Caco-2 (cell line): ENCODE data around the gene HEPHL1. TPM values are rescaled to one million over a fixed set of nuclear protein-coding genes. Genes with fewer than 3 reads are reported as not detected.

Experiments
- BruUV-seq: library from RNA; stranded (reverse); fragments of 400-500 nt; replicated peaks from 2 replicates; lab custom pipeline; 2021; lab: Mats Ljungman, UMichigan
- CTCF ChIA-PET: fragments of 300-600 bp; sonication (Branson Sonifier 250); formaldehyde crosslinking; loops from one replicate; lab custom pipeline; 2022; ENCODE audit warnings: antibody characterized with exemption; lab: Charles Lee
- POLR2A ChIA-PET: fragments of 300-600 bp; sonication (Branson Sonifier 250); formaldehyde crosslinking; loops from one replicate; lab custom pipeline; 2022; ENCODE audit warnings: antibody characterized with exemption; lab: Charles Lee
- DNase-seq, 2 experiments: peaks; one replicate each; pipeline versions ENCODE4 v3.0.0 to v3.0.0-alpha.2; 2020 to 2022
- H3K27me3 ChIP-seq: replicated peaks from 2 replicates; pipeline ENCODE4 v1.6.0; 2011; ENCODE audit warnings: low read length; ENCODE audit not compliant: control insufficient read depth, insufficient read depth
- H3K36me3 ChIP-seq: 2 replicates; pipeline ENCODE4 v1.5.1; 2011; ENCODE audit warnings: low read length; ENCODE audit not compliant: control insufficient read depth, insufficient read depth
- H3K4me1 ChIP-seq: fragments of 250-450 bp; sonication (Bioruptor Pico); 2 replicates; pipeline ENCODE4 v1.5.1; 2020; ENCODE audit warnings: mild to moderate bottlenecking
- H3K4me3 ChIP-seq: 2 replicates; pipeline ENCODE4 v1.5.1; 2011; ENCODE audit warnings: low read depth, mild to moderate bottlenecking, control low read depth, low read length
- H3K9me3 ChIP-seq: fragments of 250-450 bp; sonication (Bioruptor Pico); 2 replicates; pipeline ENCODE4 v1.5.1; 2020; ENCODE audit warnings: mild to moderate bottlenecking, moderate library complexity
- H3K27ac Mint-ChIP-seq: one replicate; pipeline ENCODE4 v1.8.0; 2022; ENCODE audit warnings: mixed read lengths; ENCODE audit not compliant: unreplicated experiment
- H3K27me3 Mint-ChIP-seq: one replicate; pipeline ENCODE4 v1.8.0; 2022; ENCODE audit warnings: mixed read lengths; ENCODE audit not compliant: insufficient read depth, unreplicated experiment
- H3K36me3 Mint-ChIP-seq: one replicate; pipeline ENCODE4 v1.8.0; 2022; ENCODE audit warnings: mild to moderate bottlenecking, mixed read lengths; ENCODE audit not compliant: insufficient read depth, unreplicated experiment
- H3K4me1 Mint-ChIP-seq: one replicate; pipeline ENCODE4 v1.8.0; 2022; ENCODE audit warnings: low read depth, mixed read lengths; ENCODE audit not compliant: unreplicated experiment
- H3K4me3 Mint-ChIP-seq: one replicate; pipeline ENCODE4 v1.8.0; 2022; ENCODE audit warnings: mild to moderate bottlenecking, moderate library complexity, mixed read lengths; ENCODE audit not compliant: unreplicated experiment
- H3K9me3 Mint-ChIP-seq: one replicate; pipeline ENCODE4 v1.8.0; 2022; ENCODE audit warnings: mixed read lengths; ENCODE audit not compliant: unreplicated experiment
- intact Hi-C: fragments of 100-400 bp; cut with micrococcal nuclease; formaldehyde crosslinking; loops from one replicate; pipeline ENCODE4 v1.10.0; 2022; ENCODE audit not compliant: unreplicated experiment
- total RNA-seq: library from RNA; stranded (reverse); gene quantifications from 2 replicates; pipeline ENCODE4 v1.2.3, GENCODE V29; 2022
- TF ChIP-seq, protein P1 (sequence below), 2 experiments: fragments of 200-600 bp in 1 of 2; IDR thresholded peaks; 1 replicate in 1 of 2; 2 replicates in 1 of 2; pipeline versions ENCODE4 v1.5.1 to v1.8.0; 2011 to 2022; ENCODE audit warnings: antibody characterized with exemption in 1 of 2, control low read depth in 1 of 2, inconsistent platforms in 1 of 2, low read depth in 1 of 2, low read length in 1 of 2, mild to moderate bottlenecking in 1 of 2, moderate library complexity in 1 of 2; ENCODE audit not compliant: insufficient read depth in 1 of 2, severe bottlenecking in 1 of 2, unreplicated experiment in 1 of 2

The HEPHL1 gene
- total RNA-seq, 1 experiment from 2014 or later = not detected

DNA sequence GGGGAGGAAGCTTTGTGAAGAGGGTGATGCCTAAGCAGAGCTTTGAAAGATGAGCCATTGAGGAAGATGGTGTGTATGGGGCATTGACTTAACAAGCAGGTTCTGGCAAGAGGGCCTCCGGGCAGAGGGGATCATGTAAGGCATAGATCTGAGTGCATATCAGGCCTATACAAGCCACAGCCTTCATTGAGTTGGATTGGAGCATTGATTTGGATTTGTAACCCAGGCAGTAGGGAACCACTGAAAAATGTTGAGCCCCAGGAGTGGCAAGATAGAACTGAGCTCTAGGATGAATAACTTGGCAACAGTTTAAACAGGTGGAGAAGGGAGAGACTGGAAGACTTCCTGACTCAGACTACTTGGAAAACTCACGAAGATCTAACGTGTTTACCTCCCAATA is 128.9 kb downstream of the HEPHL1 start:
- no TSS peak for BruUV-seq
- Mint-ChIP-seq H3K27me3 (no peaks in the 10 kb centered on the region), H3K27ac (no peak overlapping the region), H3K4me3 (no peak overlapping the region), H3K36me3 (no peaks in the 10 kb centered on the region), H3K9me3 (no peaks in the 10 kb centered on the region), H3K4me1 (peaks cover 47% of the 10 kb centered on the region)
- H3K36me3 ChIP-seq = no peaks in the 10 kb centered on the region
- TF ChIP-seq, protein P1, sequence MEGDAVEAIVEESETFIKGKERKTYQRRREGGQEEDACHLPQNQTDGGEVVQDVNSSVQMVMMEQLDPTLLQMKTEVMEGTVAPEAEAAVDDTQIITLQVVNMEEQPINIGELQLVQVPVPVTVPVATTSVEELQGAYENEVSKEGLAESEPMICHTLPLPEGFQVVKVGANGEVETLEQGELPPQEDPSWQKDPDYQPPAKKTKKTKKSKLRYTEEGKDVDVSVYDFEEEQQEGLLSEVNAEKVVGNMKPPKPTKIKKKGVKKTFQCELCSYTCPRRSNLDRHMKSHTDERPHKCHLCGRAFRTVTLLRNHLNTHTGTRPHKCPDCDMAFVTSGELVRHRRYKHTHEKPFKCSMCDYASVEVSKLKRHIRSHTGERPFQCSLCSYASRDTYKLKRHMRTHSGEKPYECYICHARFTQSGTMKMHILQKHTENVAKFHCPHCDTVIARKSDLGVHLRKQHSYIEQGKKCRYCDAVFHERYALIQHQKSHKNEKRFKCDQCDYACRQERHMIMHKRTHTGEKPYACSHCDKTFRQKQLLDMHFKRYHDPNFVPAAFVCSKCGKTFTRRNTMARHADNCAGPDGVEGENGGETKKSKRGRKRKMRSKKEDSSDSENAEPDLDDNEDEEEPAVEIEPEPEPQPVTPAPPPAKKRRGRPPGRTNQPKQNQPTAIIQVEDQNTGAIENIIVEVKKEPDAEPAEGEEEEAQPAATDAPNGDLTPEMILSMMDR (IDR thresholded peaks at IDR 0.05; ENCODE audit: insufficient read depth in 1 of 2, low read depth in 1 of 2, low read length in 1 of 2, severe bottlenecking in 1 of 2, unreplicated experiment in 1 of 2) = no peak
- intact Hi-C loops = no loop called here
- peaks cover 50% of the 10 kb centered on the region for H3K4me1 ChIP-seq
- CTCF ChIA-PET = interaction anchor here (1.2 kb wide), 1 partner anchor 21 kb away, joined by 4 read pairs; no protein-coding TSS in a partner anchor
- H3K27me3 ChIP-seq = no peaks in the 10 kb centered on the region
- POLR2A ChIA-PET = interaction anchor here (1.3 kb wide), 1 partner anchor 21 kb away, joined by 8 read pairs; the partner anchor contains the start of gene PANX1
- DNase-seq = no peak
- H3K4me3 ChIP-seq = no peak overlapping the region
- H3K9me3 ChIP-seq = no peaks in the 10 kb centered on the region

DNA sequence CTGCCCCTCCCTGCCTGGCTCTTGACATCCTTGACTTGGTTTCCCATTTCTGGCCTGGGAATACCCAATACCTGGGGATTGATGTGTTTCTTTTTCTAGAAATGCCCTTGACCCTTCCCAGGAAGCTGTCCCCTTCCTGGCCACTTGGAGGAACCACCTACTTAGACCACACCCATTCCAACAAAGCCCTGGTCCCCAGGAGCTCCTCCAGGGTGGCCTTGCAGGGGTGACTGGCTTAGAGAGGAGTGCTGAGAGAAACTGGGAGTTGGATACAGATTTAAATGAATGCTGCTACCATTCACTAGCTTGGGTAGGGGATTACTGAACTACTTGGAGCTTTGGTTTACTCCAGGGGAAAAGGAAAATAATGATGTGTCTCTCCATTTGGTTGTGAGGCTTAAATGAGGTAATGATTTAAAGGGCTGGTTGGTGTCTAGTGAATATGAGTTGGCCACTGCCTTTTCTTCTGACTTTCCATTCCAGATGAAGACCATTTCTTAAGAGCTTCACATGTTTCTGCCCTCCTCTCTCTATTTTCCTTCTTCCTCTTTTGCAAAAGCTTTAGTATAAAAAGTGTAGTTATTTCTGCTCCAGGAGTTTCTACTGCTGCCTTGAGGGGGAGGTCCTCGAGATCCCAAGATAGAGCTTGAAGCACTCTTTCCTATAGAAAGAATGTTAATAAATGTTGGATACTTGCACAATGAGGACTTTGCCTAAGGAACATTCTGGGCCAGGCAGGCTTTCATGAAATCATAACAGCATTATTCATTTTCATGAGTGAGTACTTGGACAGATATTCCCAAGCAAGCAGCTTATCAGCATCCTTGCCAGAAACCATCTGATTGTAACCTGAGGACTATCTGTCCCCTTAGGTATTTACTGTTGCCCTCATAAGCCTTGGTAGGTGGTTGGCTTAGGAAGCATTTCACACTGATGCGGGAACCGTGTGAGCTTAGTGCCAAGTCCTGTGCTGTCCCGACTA is 129.8 kb downstream of the HEPHL1 start:
- Histone ChIP-seq H3K36me3 (no peaks in the 10 kb centered on the region), H3K4me3 (no peak overlapping the region), H3K4me1 (peaks cover 46% of the 10 kb centered on the region), H3K9me3 (no peaks in the 10 kb centered on the region), H3K27me3 (no peaks in the 10 kb centered on the region)
- intact Hi-C loops = no loop called here
- TF ChIP-seq, protein P1 (IDR thresholded peaks at IDR 0.05; ENCODE audit: insufficient read depth in 1 of 2, low read depth in 1 of 2, low read length in 1 of 2, severe bottlenecking in 1 of 2, unreplicated experiment in 1 of 2) = no peak
- Mint-ChIP-seq H3K36me3 (no peaks in the 10 kb centered on the region), H3K27ac (peak overlapping the region; percentile 77), H3K27me3 (no peaks in the 10 kb centered on the region), H3K4me3 (no peak overlapping the region), H3K4me1 (peaks cover 47% of the 10 kb centered on the region), H3K9me3 (no peaks in the 10 kb centered on the region)
- BruUV-seq = no TSS peak
- ChIA-PET CTCF (interaction anchor here (0.8 to 1.2 kb wide), 2 partner anchors 20 to 255 kb away, joined by 3 to 4 read pairs; no protein-coding TSS in a partner anchor), POLR2A (interaction anchor here (0.6 to 1.3 kb wide), 3 partner anchors 22 to 683 kb away, joined by 3 to 8 read pairs (median 3); partner anchors contain the start of gene PANX1)
- DNase-seq = no peak

DNA sequence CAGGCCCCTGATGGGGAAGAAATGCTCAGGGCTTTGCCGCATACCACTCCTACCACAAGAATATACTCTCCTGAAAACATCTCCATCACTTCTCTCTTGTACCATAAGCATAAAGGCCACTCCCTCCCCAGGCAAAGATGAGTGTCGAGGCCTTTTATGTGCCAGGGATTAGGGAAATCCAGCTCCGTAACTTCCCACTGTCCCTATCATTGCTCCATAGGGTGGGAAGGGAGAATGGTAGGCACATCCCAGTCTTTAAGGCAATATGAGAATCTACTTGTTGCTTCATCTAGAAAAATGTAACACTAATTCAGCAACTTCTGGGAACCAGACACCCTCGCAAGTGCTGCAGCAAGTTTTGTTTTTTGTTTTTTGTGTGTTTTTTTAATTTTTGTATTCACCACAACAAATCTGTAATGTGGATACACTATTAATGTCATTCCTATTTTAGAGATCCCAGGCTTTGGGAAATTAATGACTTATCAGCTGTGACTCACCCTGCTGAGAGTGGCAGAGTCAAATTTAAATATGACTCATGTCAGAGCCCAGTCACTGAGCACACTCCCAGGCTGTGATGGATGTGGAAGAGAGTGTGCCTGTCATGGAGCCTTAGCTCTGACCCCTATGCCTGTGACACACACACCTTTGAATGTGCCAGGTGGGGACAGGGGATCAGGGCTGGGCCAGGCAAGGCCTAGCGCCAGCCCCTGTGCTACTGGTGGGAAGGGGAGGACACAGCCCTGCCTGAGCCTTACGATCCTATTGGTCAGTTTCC is 130.9 kb downstream of the HEPHL1 start:
- Histone ChIP-seq H3K27me3 (no peaks in the 10 kb centered on the region), H3K4me1 (peaks cover 46% of the 10 kb centered on the region), H3K36me3 (peaks cover 2% of the 10 kb centered on the region; the same call in 1 of the 2 replicates), H3K4me3 (no peak overlapping the region), H3K9me3 (no peaks in the 10 kb centered on the region)
- Mint-ChIP-seq H3K4me1 (peaks cover 47% of the 10 kb centered on the region), H3K27ac (peak overlapping the region; percentile 77), H3K4me3 (peak overlapping the region; percentile 15), H3K36me3 (no peaks in the 10 kb centered on the region), H3K27me3 (no peaks in the 10 kb centered on the region), H3K9me3 (no peaks in the 10 kb centered on the region)
- intact Hi-C loops = no loop called here
- POLR2A ChIA-PET = interaction anchor here (0.6 kb wide), 1 partner anchor 27 kb away, joined by 3 read pairs; no protein-coding TSS in a partner anchor
- CTCF ChIA-PET = interaction anchor here (2.6 kb wide), 1 partner anchor 257 kb away, joined by 12 read pairs; no protein-coding TSS in a partner anchor
- TF ChIP-seq, protein P1 (IDR thresholded peaks at IDR 0.05; ENCODE audit: insufficient read depth in 1 of 2, low read depth in 1 of 2, low read length in 1 of 2, severe bottlenecking in 1 of 2, unreplicated experiment in 1 of 2) = no peak
- DNase-seq = peak; percentile 36 to 62
- no TSS peak for BruUV-seq
